H1 (cell line): ENCODE measurements around the gene SIGLEC6. TPM values are rescaled to one million over a fixed set of nuclear protein-coding genes. Genes with fewer than 3 reads are reported as not detected.

Experiments
- CTCF ChIA-PET: fragments of 300-600 bp; sonication (Branson Sonifier 250); formaldehyde crosslinking; loops from one replicate; lab custom pipeline; 2021; ENCODE audit not compliant: partially characterized antibody; lab: Charles Lee
- POLR2A ChIA-PET: fragments of 300-600 bp; sonication (Branson Sonifier 250); formaldehyde crosslinking; loops from one replicate; lab custom pipeline; 2021; ENCODE audit warnings: inconsistent platforms; ENCODE audit not compliant: partially characterized antibody; lab: Charles Lee
- DNase-seq, 2 experiments: peaks; one replicate each; pipeline versions ENCODE4 v3.0.0 to v3.0.0-alpha.2; 2010 to 2022; ENCODE audit warnings: low spot score in 2 of 2, low read depth in 1 of 2, mixed read lengths in 1 of 2
- FAIRE-seq: peaks from 2 replicates; lab custom pipeline; 2011; peaks lifted over from hg19 to GRCh38; lab: Jason Lieb, UNC
- H2AFZ ChIP-seq: 2 replicates; pipeline ENCODE4 v1.8.1; 2012; ENCODE audit warnings: low read length, inconsistent platforms
- H2AK5ac ChIP-seq: 2 replicates; pipeline ENCODE4 v1.6.1; 2013; ENCODE audit warnings: low read depth, low read length
- H2BK120ac ChIP-seq: replicated peaks from 2 replicates; pipeline ENCODE3; 2013; ENCODE audit warnings: low read depth, low read length, inconsistent platforms
- H2BK12ac ChIP-seq: 2 replicates; pipeline ENCODE4 v1.6.1; 2013; ENCODE audit warnings: low read depth, low read length
- H2BK15ac ChIP-seq: 2 replicates; pipeline ENCODE4 v1.6.1; 2013; ENCODE audit warnings: low read length
- H2BK20ac ChIP-seq: 2 replicates; pipeline ENCODE4 v1.6.1; 2013; ENCODE audit warnings: low read length
- H2BK5ac ChIP-seq: 2 replicates; pipeline ENCODE4 v1.6.1; 2013; ENCODE audit warnings: low read depth, low read length
- H3K14ac ChIP-seq: 2 replicates; pipeline ENCODE4 v1.6.1; 2013; ENCODE audit warnings: inconsistent platforms; ENCODE audit not compliant: insufficient read length
- H3K18ac ChIP-seq: 2 replicates; pipeline ENCODE4 v1.6.1; 2013; ENCODE audit warnings: low read length; ENCODE audit errors: extremely low read depth
- H3K23ac ChIP-seq: 2 replicates; pipeline ENCODE4 v1.6.1; 2013; ENCODE audit warnings: inconsistent platforms; ENCODE audit not compliant: insufficient read length
- H3K23me2 ChIP-seq: 2 replicates; pipeline ENCODE4 v1.6.1; 2013; ENCODE audit warnings: low read depth, low read length
- H3K27ac ChIP-seq: 2 replicates; pipeline ENCODE4 v1.6.1; 2011; ENCODE audit warnings: low read depth, low read length, inconsistent platforms
- H3K27me3 ChIP-seq, 4 experiments: replicated peaks in 1 of 4; 1 replicate in 1 of 4; 2 replicates in 3 of 4; pipeline versions ENCODE4 v1.6.1 to v1.8.1; 2011 to 2013; ENCODE audit warnings: low read length in 3 of 4, mild to moderate bottlenecking in 3 of 4, inconsistent platforms in 2 of 4, mixed read lengths in 2 of 4, moderate library complexity in 1 of 4; ENCODE audit not compliant: control insufficient read depth in 3 of 4, insufficient read depth in 3 of 4; ENCODE audit errors: extremely low read depth in 1 of 4
- H3K36me3 ChIP-seq, 4 experiments: 2 replicates each; pipeline versions ENCODE4 v1.6.1 to v1.8.1; 2011 to 2013; ENCODE audit warnings: mild to moderate bottlenecking in 4 of 4, low read length in 3 of 4, moderate library complexity in 2 of 4, control low read depth in 1 of 4, inconsistent platforms in 1 of 4; ENCODE audit not compliant: insufficient read depth in 4 of 4, control insufficient read depth in 2 of 4
- H3K4ac ChIP-seq: replicated peaks from 2 replicates; pipeline ENCODE3; 2013; ENCODE audit warnings: low read length, low read depth, mixed read lengths, inconsistent platforms; ENCODE audit not compliant: insufficient read length
- H3K4me1 ChIP-seq, 4 experiments: replicated peaks in 1 of 4; 1 replicate in 1 of 4; 2 replicates in 3 of 4; pipeline versions ENCODE4 v1.6.1 to v1.8.1; 2011 to 2013; ENCODE audit warnings: low read length in 3 of 4, inconsistent platforms in 2 of 4, mixed read lengths in 1 of 4; ENCODE audit not compliant: insufficient read depth in 4 of 4, control insufficient read depth in 3 of 4
- H3K4me2 ChIP-seq, 2 experiments: 2 replicates each; pipeline versions ENCODE4 v1.6.1 to v1.8.1; 2011 to 2013; ENCODE audit warnings: low read depth in 2 of 2, low read length in 2 of 2, control low read depth in 1 of 2, inconsistent platforms in 1 of 2, mild to moderate bottlenecking in 1 of 2; ENCODE audit not compliant: insufficient read depth in 1 of 2
- H3K4me3 ChIP-seq, 4 experiments: fragments of 200-600, 300-600 bp in 1 of 4; sonication (generic), shearing (Covaris generic), sonication (Bioruptor Twin) in 1 of 4; 2 replicates each; pipeline versions ENCODE4 v1.5.1 to v1.8.1; 2011 to 2016; ENCODE audit warnings: low read length in 4 of 4, low read depth in 3 of 4, control low read depth in 2 of 4, inconsistent platforms in 2 of 4, mild to moderate bottlenecking in 2 of 4, mixed read lengths in 1 of 4, moderate library complexity in 1 of 4; ENCODE audit not compliant: insufficient read depth in 2 of 4; ENCODE audit errors: extremely low read depth in 1 of 4
- H3K56ac ChIP-seq: replicated peaks from 2 replicates; pipeline ENCODE3; 2013; ENCODE audit warnings: low read depth, mild to moderate bottlenecking, mixed read lengths, low read length, inconsistent platforms; ENCODE audit not compliant: insufficient read length
- H3K79me1 ChIP-seq: 2 replicates; pipeline ENCODE4 v1.6.1; 2013; ENCODE audit warnings: low read depth, low read length, control low read depth
- H3K79me2 ChIP-seq, 2 experiments: 2 replicates each; pipeline versions ENCODE4 v1.6.1 to v1.8.1; 2012 to 2013; ENCODE audit warnings: low read length in 2 of 2, mild to moderate bottlenecking in 2 of 2, inconsistent platforms in 1 of 2; ENCODE audit not compliant: insufficient read depth in 2 of 2, control insufficient read depth in 1 of 2
- H3K9ac ChIP-seq, 4 experiments: replicated peaks in 1 of 4; 1 replicate in 1 of 4; 2 replicates in 3 of 4; pipeline versions ENCODE4 v1.6.1 to v1.8.1; 2011 to 2013; ENCODE audit warnings: low read depth in 3 of 4, low read length in 3 of 4, control low read depth in 2 of 4, mild to moderate bottlenecking in 2 of 4, moderate library complexity in 2 of 4, inconsistent platforms in 1 of 4; ENCODE audit errors: extremely low read depth in 1 of 4
- H3K9me3 ChIP-seq, 2 experiments: 2 replicates each; pipeline versions ENCODE4 v1.6.1 to v1.8.1; 2012 to 2013; ENCODE audit warnings: mild to moderate bottlenecking in 2 of 2, moderate library complexity in 2 of 2, control low read depth in 1 of 2, inconsistent platforms in 1 of 2, low read depth in 1 of 2, low read length in 1 of 2, mixed read lengths in 1 of 2; ENCODE audit not compliant: insufficient read depth in 2 of 2
- H4K20me1 ChIP-seq, 2 experiments: replicated peaks in 1 of 2; 2 replicates each; pipeline versions ENCODE3 to v1.8.1; 2011 to 2013; ENCODE audit warnings: inconsistent platforms in 2 of 2, low read length in 2 of 2, mild to moderate bottlenecking in 1 of 2; ENCODE audit not compliant: insufficient read depth in 2 of 2, control insufficient read depth in 1 of 2
- H4K5ac ChIP-seq: 2 replicates; pipeline ENCODE4 v1.6.1; 2013; ENCODE audit warnings: low read length, low read depth, mixed read lengths, inconsistent platforms; ENCODE audit not compliant: insufficient read length
- H4K8ac ChIP-seq: 2 replicates; pipeline ENCODE4 v1.8.0; 2013; ENCODE audit warnings: mild to moderate bottlenecking, moderate library complexity, low read length, inconsistent platforms; ENCODE audit not compliant: insufficient read depth; ENCODE audit errors: extremely low read depth
- H4K91ac ChIP-seq: replicated peaks from 2 replicates; pipeline ENCODE3; 2013; ENCODE audit warnings: low read length, mixed read lengths, inconsistent platforms; ENCODE audit not compliant: insufficient read length
- ATF2 ChIP-seq: IDR thresholded peaks from 2 replicates; pipeline ENCODE4 v1.6.1; 2012; ENCODE audit warnings: low read length, inconsistent platforms
- ATF3 ChIP-seq: IDR thresholded peaks from 2 replicates; pipeline ENCODE4 v1.6.1; 2011; ENCODE audit warnings: low read depth, mild to moderate bottlenecking, low read length; ENCODE audit not compliant: insufficient read depth
- BRCA1 ChIP-seq: IDR thresholded peaks from 2 replicates; pipeline ENCODE4 v1.6.1; 2012; ENCODE audit warnings: low read depth, low read length, improper control_type of control experiment
- CREB1 ChIP-seq: IDR thresholded peaks from 2 replicates; pipeline ENCODE4 v1.6.1; 2012; ENCODE audit warnings: inconsistent platforms
- EZH2 ChIP-seq: fragments of 200-600 bp; sonication (generic); IDR thresholded peaks from 2 replicates; pipeline ENCODE4 v1.7.1; 2012; ENCODE audit warnings: low read depth, mild to moderate bottlenecking, moderate library complexity, low read length, inconsistent platforms; ENCODE audit not compliant: severe bottlenecking
- FOSL1 ChIP-seq: IDR thresholded peaks from 2 replicates; pipeline ENCODE4 v1.6.1; 2011; ENCODE audit warnings: mild to moderate bottlenecking, low read depth, low read length, moderate library complexity; ENCODE audit not compliant: insufficient read depth
- GABPA ChIP-seq: IDR thresholded peaks from 2 replicates; pipeline ENCODE4 v1.6.1; 2011; ENCODE audit warnings: mild to moderate bottlenecking, low read length, moderate library complexity, borderline replicate concordance; ENCODE audit not compliant: insufficient read depth
- HDAC6 ChIP-seq: IDR thresholded peaks from one replicate; pipeline ENCODE4 v1.7.1; 2012; ENCODE audit warnings: low read depth, mild to moderate bottlenecking, inconsistent platforms, low read length, moderate library complexity
- JUN ChIP-seq: IDR thresholded peaks from 2 replicates; pipeline ENCODE4 v1.6.1; 2011; ENCODE audit warnings: low read depth, mild to moderate bottlenecking, improper control_type of control experiment, low read length
- NRF1 ChIP-seq: IDR thresholded peaks from 2 replicates; pipeline ENCODE4 v1.6.1; 2011; ENCODE audit warnings: mild to moderate bottlenecking, low read depth, low read length, improper control_type of control experiment
- PHF8 ChIP-seq: fragments of 200-600 bp; sonication (generic); conservative IDR thresholded peaks from 2 replicates; pipeline ENCODE4 v1.7.1; 2012; ENCODE audit warnings: low read depth, mild to moderate bottlenecking, inconsistent platforms, low read length, moderate library complexity
- SIX5 ChIP-seq: IDR thresholded peaks from 2 replicates; pipeline ENCODE4 v1.6.1; 2011; ENCODE audit warnings: mild to moderate bottlenecking, low read depth, low read length
- WGBS, 2 experiments: shearing (Covaris generic) in 1 of 2; methylation state at CpG; one replicate each; pipeline versions ENCODE4 v1.1.6 to v1.1.7; 2013 to 2015; ENCODE audit warnings: low lambda C conversion rate in 2 of 2, mixed read lengths in 2 of 2, inconsistent platforms in 1 of 2, low coverage in 1 of 2, missing lambda C conversion rate in 1 of 2; ENCODE audit not compliant: insufficient replicate concordance in 2 of 2, insufficient coverage in 1 of 2, insufficient read length in 1 of 2; ENCODE audit errors: extremely low coverage in 1 of 2, missing lambda C conversion rate in 1 of 2; 5-methylcytosine and 5-hydroxymethylcytosine counted together
- polyA plus RNA-seq, 7 experiments: library from polyadenylated mRNA; depleted of rRNA in 3 of 7; stranded (reverse) in 5 of 7; unstranded in 2 of 7; fragments of >200 nt in 5 of 7; fragments of 200-250 nt in 2 of 7; gene quantifications; 1 replicate in 5 of 7; 2 replicates in 1 of 7; 4 replicates in 1 of 7; pipeline versions ENCODE4 v1.2.1 to v1.2.3, GENCODE V29; 2011 to 2013; ENCODE audit warnings: missing spikeins in 2 of 7, mixed read lengths in 2 of 7
- total RNA-seq: library from RNA; stranded (reverse); fragmentation: NEBNext Ultra II Directional; extraction: Animal tissue kit (Norgen Biotek cat#: 25700); gene quantifications from 2 replicates; pipeline ENCODE4 v1.2.1, GENCODE V29; 2021

SIGLEC6 gene
- total and polyA plus RNA-seq, 2 of the 8 experiments (the other 6 are each of a cell fraction or from before 2014, with no cell fraction given), result 0.05 TPM; not detected in 1

DNA sequence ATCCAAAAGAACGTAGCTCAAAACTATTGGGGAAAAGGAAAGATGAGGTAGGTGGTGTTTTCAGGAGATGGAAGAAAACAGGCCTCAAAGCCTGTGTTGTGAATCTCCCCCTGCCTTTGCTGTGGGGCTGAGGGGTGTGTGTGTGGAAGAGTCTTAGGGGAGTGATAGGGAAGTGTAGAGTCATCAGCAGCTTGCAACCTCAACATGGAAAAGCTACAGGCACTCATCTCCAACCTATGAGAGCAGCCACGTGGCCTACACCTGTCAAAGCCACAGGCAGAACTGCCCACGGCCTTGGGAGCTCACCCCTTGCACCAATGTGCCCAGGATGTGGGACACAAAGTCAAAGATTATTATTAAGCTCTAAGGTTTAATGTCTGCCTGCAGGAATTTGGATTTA is 25.6 kb downstream of the SIGLEC6 start:
- Histone ChIP-seq H3K4ac (no peak overlapping the region), H3K9ac (no peak overlapping the region), H3K36me3 (no peaks in the 10 kb centered on the region), H3K79me1 (no peaks in the 10 kb centered on the region), H3K18ac (no peak overlapping the region), H2BK120ac (no peak overlapping the region), H2BK12ac (no peak overlapping the region), H3K4me1 (no peaks in the 10 kb centered on the region), H3K23me2 (no peaks in the 10 kb centered on the region), H4K20me1 (no peaks in the 10 kb centered on the region), H4K91ac (no peak overlapping the region), H3K27me3 (no peaks in the 10 kb centered on the region), H3K14ac (no peak overlapping the region), H3K56ac (no peak overlapping the region), H2AFZ (no peak overlapping the region), H4K8ac (no peak overlapping the region), H2BK20ac (no peak overlapping the region), H3K9me3 (peaks cover 67 to 82% of the 10 kb centered on the region in 2 experiments), H3K4me3 (no peak overlapping the region), H3K79me2 (no peaks in the 10 kb centered on the region), H2AK5ac (no peak overlapping the region), H4K5ac (no peak overlapping the region), H3K23ac (no peak overlapping the region), H2BK5ac (no peak overlapping the region), H2BK15ac (no peak overlapping the region), H3K4me2 (no peak overlapping the region), H3K27ac (no peak overlapping the region)
- WGBS, 2 experiments, result 39% methylated on average over 3 of the region's 3 CpGs; no CpG with 5 or more reads in 1 of the 2 experiments
- POLR2A ChIA-PET, result no interaction called here
- FAIRE-seq (no peak), DNase-seq (no peak)
- CTCF ChIA-PET, result interaction anchor here (0.6 to 1.7 kb wide), 5 partner anchors 8 to 84 kb away, joined by 3 to 5 read pairs (median 3); no protein-coding TSS in a partner anchor
- TF ChIP-seq EZH2 (no peak), CREB1 (no peak), GABPA (no peak), NRF1 (no peak), ATF2 (no peak), JUN (no peak), SIX5 (no peak), BRCA1 (no peak), ATF3 (no peak), HDAC6 (no peak), FOSL1 (no peak), PHF8 (no peak)
